ENCODE data around the gene NFIX. TPM values are rescaled to one million over a fixed set of nuclear protein-coding genes. Genes with fewer than 3 reads are reported as not detected.
A peak's percentile ranks its signal among the peaks of the same experiment; 100 is the strongest.

The NFIX gene
- total RNA-seq, 1 donor from 2014 or later, result 76.5 TPM

DNA sequence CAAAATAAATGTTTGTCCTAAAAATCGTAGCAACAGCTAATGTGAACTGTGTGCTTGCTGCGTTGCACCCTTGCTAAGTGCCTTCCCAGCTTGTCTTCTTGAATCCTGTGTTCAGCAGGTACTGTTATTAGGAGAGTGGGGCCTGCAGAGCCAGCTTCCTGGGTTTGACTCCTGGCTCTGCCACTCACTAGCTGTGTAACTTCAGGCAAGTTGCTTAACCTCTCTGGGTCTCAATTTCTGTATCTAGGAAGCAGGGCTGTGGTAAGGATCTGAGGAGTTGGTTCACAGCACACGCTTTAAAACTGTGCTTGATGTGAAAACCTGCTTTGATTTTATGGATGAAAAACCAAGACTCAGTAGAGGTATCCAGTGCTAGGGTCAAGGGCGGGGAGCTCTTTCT is 10.0 kb downstream of the NFIX start:
- H3K27ac ChIP-seq, result peak overlapping the region; percentile 95 to 98
- no peak overlapping the region for H3K4me3 ChIP-seq
- TF ChIP-seq, protein P1, sequence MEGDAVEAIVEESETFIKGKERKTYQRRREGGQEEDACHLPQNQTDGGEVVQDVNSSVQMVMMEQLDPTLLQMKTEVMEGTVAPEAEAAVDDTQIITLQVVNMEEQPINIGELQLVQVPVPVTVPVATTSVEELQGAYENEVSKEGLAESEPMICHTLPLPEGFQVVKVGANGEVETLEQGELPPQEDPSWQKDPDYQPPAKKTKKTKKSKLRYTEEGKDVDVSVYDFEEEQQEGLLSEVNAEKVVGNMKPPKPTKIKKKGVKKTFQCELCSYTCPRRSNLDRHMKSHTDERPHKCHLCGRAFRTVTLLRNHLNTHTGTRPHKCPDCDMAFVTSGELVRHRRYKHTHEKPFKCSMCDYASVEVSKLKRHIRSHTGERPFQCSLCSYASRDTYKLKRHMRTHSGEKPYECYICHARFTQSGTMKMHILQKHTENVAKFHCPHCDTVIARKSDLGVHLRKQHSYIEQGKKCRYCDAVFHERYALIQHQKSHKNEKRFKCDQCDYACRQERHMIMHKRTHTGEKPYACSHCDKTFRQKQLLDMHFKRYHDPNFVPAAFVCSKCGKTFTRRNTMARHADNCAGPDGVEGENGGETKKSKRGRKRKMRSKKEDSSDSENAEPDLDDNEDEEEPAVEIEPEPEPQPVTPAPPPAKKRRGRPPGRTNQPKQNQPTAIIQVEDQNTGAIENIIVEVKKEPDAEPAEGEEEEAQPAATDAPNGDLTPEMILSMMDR (IDR thresholded peaks at IDR 0.05), result no peak
- intact Hi-C loops (cut with DNase I), result no loop called here
- no peak for DNase-seq (ENCODE audit: low spot score in 2 of 2)
- peaks cover 0 to 7% of the 10 kb centered on the region in 2 donors for H3K36me3 ChIP-seq
- no peaks in the 10 kb centered on the region for H3K27me3 ChIP-seq
- H3K4me1 ChIP-seq, result peaks cover 37 to 81% of the 10 kb centered on the region in 2 donors
- no peaks in the 10 kb centered on the region for H3K9me3 ChIP-seq

DNA sequence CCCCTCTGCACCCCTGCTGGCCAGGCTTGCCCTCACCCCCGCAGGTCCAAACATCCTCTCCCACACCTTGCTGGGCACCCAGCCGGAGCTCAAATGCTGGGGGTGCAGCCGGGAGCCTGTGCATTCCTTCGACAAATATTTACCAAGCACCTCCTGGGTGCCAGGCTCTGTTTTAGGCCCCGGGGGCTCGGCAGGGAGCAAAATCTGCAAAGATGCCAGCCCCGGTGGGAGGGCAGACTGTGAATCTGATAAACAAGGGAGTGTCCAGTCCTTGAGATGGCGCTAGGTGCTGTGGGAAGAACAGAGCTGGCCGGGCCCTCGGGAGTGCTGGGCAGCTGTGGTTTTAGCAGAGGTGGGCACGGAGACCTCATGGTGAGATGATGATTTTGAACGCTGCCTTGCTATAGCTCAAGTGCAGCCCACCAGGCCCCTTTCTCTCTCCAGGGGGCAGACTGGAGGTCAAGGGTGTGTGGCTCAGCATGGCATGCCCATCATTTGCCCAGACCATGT is 10.6 kb downstream of the NFIX start:
- peaks cover 0 to 7% of the 10 kb centered on the region in 2 donors for H3K36me3 ChIP-seq
- no peaks in the 10 kb centered on the region for H3K27me3 ChIP-seq
- intact Hi-C loops (cut with DNase I), result no loop called here
- peak overlapping the region in 1 of 2 donors; percentile 58 for H3K4me3 ChIP-seq
- DNase-seq (ENCODE audit: low spot score in 2 of 2), result no peak
- H3K27ac ChIP-seq, result peak overlapping the region; percentile 95 to 98
- peaks cover 41 to 81% of the 10 kb centered on the region in 2 donors for H3K4me1 ChIP-seq
- no peaks in the 10 kb centered on the region for H3K9me3 ChIP-seq
- TF ChIP-seq, protein P1 (IDR thresholded peaks at IDR 0.05), result no peak

DNA sequence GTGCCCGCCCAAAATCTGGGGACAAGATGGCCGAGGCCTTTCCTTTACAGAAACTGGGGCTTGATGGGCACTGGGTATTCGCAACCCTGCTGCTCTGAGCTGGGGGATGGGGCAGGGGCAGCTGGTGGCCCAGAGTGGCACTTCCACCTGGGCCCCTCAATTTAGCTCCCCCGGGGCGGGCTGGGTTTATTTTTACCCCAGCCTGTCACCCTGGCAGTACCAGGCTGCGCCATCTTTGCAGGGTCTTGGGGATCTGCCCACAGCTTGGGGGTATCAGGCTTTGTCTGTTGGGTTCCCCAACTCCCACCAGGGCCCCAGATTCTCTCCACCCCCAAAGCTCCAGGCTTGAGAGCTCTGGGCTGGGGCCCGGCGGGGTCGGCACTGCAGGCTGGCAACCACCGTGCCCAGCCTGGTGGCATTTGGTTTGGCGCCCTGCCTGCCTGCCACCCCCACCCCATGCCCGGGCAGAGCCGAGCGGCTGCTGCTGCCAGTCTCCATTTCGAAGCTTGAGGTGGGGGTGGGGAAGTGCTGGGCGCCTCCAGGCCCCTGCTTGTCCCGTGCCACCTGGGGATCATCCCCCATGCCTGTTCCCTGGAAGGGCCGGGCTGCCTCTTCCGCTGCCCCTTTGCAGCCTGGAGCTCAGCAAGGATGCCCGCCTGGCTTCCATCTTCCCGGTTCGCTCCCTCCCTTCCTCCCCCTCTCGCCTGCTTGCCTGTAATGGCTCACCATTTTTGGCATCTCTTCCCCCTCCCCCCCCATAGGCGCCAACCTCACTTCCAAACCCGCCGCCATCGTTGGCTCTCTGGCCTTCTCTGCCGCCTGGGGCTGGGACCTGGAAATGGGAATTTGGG is 11.4 kb downstream of the NFIX start:
- Histone ChIP-seq H3K36me3 (peaks cover 0 to 7% of the 10 kb centered on the region in 2 donors), H3K9me3 (no peaks in the 10 kb centered on the region), H3K27me3 (no peaks in the 10 kb centered on the region), H3K27ac (peak overlapping the region; percentile 95 to 98), H3K4me3 (peak overlapping the region in 1 of 2 donors; percentile 58), H3K4me1 (peaks cover 41 to 79% of the 10 kb centered on the region in 2 donors)
- TF ChIP-seq, protein P1 (IDR thresholded peaks at IDR 0.05), result no peak
- intact Hi-C loops (cut with DNase I), result no loop called here
- peak in 1 of 2 donors; percentile 80 for DNase-seq (ENCODE audit: low spot score in 2 of 2)

DNA sequence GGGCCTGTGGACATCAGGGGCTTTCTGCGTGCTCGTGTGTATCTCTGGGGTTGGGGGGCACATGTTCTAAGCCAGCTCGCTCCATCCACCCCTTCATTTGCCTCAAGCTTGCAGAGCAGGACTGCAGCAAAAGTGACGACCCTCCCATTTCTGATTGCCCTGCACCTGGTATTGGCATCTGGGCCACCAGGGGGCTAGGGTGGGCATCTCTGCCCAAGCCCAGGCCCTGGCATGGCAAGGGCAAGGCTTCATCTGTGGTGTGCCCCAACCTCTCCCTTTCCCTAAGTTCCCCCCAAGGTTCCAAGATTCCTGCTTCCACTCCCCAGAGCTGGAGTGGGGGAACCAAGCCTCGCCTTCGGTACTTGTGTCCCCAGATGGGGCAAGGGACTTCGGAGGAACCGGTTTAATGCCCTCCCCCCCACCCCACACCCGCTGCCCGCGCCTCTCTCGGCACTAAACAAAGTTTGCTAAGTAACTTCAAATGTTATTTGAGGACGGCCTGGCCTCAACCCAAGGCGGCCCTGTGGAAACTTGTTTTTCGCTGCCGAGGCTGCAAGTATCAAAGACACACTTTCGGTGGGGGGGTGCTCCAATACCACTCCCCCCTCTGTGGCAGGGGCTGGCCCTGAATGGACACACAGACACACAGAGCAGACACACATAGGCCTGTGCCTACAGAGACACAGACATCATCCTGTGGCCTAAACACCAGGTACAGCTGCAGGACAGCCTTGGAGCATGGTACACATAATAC is 12.2 kb downstream of the NFIX start:
- Histone ChIP-seq H3K4me3 (peak overlapping the region; percentile 12 to 58), H3K4me1 (peaks cover 45 to 85% of the 10 kb centered on the region in 2 donors), H3K9me3 (no peaks in the 10 kb centered on the region), H3K36me3 (peaks cover 0 to 7% of the 10 kb centered on the region in 2 donors), H3K27ac (peak overlapping the region; percentile 95 to 98), H3K27me3 (no peaks in the 10 kb centered on the region)
- TF ChIP-seq, protein P1 (IDR thresholded peaks at IDR 0.05), result no peak
- peak in 1 of 2 donors; percentile 82 for DNase-seq (ENCODE audit: low spot score in 2 of 2)
- intact Hi-C loops (cut with DNase I), result no loop called here

DNA sequence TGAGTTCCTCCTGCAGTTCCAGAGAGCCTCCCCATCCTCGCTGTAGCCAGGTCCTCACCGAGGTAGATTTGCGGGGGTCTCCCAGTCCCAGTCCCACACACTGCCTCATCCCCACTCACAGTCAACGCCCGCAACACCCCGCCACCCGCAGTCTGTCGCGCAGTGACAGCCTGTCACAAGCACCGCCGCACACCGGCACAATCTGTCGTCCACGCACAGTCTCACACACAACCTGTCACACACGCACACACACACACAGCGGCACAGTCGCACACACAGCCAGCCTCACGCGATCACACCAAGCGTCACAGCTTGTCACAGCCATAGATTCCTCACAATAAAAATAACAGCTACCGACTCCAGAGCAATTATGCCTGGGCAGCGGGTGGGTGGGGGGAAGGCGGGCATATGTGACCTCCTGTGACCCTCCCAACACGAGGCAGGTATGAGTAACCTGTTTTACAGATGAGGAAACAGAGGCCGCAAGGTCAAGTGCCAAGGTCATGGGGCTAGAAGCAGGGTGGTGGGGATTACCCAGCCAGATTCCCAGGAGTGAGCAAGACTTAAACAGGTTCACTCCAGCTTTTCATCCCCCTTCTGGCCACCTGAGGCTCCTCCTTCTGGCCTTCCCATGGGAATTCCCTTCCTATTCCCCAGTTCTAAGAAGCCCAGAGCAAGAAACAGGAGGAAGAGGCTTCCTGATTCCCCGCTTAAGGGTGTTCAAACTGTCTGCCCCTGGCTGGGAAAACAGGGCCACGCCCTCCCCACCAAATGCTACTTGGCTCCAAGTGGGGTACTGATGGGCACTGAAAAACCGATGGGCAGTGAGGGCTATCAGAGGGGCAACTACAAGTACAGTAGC is 13.9 kb downstream of the NFIX start:
- H3K27me3 ChIP-seq, result no peaks in the 10 kb centered on the region
- H3K27ac ChIP-seq, result peak overlapping the region; percentile 95 to 98
- H3K4me1 ChIP-seq, result peaks cover 41 to 81% of the 10 kb centered on the region in 2 donors
- H3K9me3 ChIP-seq, result no peaks in the 10 kb centered on the region
- peak overlapping the region; percentile 32 to 62 for H3K4me3 ChIP-seq
- DNase-seq (ENCODE audit: low spot score in 2 of 2), result peak in 1 of 2 donors; percentile 61
- H3K36me3 ChIP-seq, result peaks cover 0 to 7% of the 10 kb centered on the region in 2 donors
- intact Hi-C loops (cut with DNase I), result no loop called here
- TF ChIP-seq, protein P1 (IDR thresholded peaks at IDR 0.05), result no peak
